Measurements from ENCODE around the gene EPS15.

The EPS15 gene

GRCh38 chr1:51311826-51312225, 207.2 kb downstream of the EPS15 start:
- DNase-seq = no peak

GRCh38 chr1:51310871-51311613, 208.0 kb downstream of the EPS15 start:
- DNase-seq = no peak

GRCh38 chr1:51309291-51309690, 209.8 kb downstream of the EPS15 start:
- DNase-seq = no peak

GRCh38 chr1:51308636-51309035, 210.4 kb downstream of the EPS15 start:
- DNase-seq = no peak

- DNase-seq = no peak
These were observed 212.1 kb downstream of the EPS15 start for GRCh38 chr1:51306950-51307349.

GRCh38 chr1:51305371-51305823, 213.7 kb downstream of the EPS15 start:
- DNase-seq = no peak

- DNase-seq = no peak
These were observed 214.7 kb downstream of the EPS15 start for GRCh38 chr1:51304360-51304759.
